NCI-H1436 (cell line): ENCODE data around the gene PRDM4.
A peak's percentile ranks its signal among the peaks of the same experiment; 100 is the strongest.

Experiments
- DNase-seq: peaks from one replicate; lab custom pipeline; 2025; lab: John Stamatoyannopoulos, UW

PRDM4 gene, protein sequence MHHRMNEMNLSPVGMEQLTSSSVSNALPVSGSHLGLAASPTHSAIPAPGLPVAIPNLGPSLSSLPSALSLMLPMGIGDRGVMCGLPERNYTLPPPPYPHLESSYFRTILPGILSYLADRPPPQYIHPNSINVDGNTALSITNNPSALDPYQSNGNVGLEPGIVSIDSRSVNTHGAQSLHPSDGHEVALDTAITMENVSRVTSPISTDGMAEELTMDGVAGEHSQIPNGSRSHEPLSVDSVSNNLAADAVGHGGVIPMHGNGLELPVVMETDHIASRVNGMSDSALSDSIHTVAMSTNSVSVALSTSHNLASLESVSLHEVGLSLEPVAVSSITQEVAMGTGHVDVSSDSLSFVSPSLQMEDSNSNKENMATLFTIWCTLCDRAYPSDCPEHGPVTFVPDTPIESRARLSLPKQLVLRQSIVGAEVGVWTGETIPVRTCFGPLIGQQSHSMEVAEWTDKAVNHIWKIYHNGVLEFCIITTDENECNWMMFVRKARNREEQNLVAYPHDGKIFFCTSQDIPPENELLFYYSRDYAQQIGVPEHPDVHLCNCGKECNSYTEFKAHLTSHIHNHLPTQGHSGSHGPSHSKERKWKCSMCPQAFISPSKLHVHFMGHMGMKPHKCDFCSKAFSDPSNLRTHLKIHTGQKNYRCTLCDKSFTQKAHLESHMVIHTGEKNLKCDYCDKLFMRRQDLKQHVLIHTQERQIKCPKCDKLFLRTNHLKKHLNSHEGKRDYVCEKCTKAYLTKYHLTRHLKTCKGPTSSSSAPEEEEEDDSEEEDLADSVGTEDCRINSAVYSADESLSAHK

DNA sequence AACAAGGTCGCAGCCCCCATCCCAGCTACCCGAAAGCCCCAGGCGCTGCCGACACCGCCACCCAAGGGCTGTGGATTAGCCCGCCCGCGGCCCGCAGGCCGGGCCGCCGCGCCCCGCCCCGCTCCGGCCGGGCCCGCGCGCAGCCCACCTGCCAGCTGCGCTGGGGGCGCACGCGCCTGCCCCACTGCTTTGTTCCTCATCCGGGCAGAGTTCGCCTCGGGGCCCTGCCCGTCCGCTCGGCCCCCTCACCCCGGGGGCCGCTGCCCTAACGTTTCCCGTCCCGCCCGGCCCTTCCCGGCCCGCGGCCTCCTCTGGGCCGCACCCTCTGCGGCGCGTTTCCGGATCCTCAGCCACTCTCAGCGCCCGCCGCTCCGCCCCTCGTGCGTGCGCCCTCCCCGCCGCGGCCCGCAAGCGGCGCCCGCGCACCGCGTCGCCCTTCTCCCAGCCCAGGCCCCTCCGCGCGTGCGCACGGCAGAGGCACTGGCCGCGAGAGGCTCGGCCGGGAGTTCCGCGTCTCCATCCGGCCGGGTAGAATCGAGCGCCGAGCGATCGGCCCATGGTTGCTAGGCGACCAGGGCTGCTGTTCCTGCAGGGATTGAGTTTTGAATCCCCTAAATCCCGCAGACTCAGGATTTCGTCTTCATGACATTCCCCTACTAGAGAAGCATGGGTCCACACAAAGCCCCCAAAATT lies at the start of gene PRDM4:
TSS of gene PRDM4 (minus strand) at position 329 of the 693 bp plus-strand sequence. CDS start 622 bp downstream, outside the sequence.
- DNase-seq: peak; percentile 88

DNA sequence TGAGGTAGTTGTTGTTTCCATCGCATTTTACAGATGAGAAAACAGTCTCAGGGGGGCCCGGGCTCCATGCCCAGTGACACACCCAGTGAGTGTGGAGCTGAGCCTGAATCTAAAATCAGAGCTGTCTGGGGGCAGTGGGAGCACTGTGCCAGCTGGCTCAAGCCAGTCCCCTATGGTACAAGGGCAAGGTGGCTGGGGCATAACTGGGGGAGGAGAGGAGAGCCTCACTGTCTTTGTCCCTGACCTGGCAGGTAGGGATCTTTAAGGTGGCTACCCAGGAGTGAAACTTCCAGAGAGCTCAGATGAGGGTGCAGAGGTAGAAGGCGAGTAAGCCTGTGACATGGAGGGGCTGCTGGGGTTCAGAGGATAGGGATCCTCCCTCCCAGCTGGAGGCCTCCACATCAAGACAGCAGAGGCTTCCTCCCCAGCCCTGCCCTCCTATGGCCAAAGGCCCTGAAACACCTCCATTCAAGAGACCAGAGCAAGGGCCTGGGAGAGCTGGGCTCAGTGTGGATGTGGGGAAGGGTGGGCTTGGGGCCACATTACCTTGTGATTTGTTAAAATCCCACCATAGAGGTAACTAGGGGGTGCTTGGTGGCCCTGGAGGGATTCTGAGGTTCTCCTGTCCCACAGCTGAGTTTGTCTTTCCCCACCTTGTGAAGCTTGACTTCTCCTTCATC lies 46.7 kb upstream of the PRDM4 start:
- no peak for DNase-seq

DNA sequence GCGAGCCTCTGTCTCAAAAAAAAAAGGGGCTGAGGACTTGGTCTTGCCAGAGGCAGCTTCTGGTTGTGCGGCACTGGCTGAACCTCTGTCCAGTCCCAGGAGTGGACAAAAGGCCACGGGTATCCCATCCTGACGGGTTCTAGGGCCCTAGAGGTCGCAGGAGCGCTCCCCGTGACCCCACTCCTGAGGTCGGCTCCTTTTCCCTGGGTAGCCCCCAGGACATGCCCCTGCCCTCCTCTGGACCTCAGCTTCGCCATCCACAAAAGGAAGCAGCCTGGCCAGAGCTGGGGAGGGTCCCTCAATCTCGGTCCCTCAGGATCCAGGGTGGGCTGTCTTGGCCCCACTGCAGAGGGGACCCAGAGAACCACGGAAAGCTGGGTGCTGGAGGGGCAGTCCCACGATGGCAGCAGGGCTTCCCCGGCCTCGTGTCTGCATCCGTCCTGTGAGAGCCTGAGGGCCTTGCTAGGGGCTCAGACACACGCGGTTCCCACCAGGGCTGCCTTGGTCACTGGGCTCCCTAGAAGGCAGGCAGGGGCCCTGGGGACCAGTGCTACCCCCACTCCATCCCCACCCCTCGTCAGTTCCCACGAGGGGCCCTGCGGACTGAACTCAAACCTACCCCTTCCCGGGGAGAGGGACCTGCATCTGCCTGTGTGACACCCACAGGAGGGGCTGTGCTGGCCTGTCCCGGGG lies 44.7 kb upstream of the PRDM4 start:
- DNase-seq: no peak

DNA sequence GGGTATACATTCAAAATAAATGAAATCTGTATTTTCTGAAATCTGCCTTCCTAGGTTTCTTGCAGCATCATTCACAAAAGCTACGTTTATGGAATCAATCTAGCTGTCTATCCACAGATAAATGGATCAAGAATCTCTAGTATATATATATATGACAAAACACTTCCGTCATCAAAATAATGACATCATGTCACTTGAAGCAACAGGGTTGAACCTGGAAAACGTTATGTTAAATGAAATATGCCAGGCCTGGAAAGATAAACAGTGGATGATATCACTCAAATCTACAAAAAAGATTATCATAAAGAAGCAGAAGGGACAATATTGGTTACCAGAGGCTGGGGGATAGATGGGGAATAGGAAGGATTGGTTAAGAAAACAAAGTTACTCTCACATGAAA lies 42.2 kb upstream of the PRDM4 start:
- DNase-seq: no peak

DNA sequence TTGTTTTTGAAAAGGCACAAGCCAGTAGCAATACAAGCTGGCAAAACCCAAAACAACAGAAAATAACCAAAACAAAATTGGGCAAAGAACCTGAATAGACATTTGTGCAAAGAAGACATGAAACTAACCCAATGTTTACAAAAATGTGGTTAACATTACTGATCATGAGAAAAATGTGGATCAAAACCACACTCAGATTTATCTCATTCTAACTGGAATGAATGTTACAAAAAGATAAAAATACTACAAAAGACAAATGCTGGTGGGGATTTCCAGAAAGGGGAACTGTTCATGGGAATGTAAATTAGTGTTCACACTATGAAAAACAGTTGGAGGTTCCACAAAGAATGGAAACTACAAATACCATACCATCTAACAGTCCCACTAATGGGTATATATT lies 40.2 kb upstream of the PRDM4 start:
- DNase-seq: no peak

DNA sequence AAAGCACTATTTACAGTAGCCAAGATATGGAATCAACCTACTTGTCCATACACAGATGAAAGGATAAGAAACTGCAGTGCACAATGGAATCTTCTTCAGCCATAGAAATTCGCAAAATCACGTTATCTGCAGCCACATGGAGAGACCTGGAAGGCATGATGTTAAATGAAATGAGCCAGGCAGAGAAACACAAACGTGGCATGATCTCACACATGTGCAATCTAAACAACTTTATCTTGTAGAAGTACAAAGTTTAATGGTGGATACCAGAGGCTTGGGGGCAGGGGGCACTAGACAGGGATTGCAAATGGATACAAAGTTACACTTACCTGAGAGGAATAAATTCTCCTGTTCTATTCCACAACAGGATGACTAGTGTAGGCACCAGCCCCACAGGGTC lies 37.6 kb upstream of the PRDM4 start:
- DNase-seq: no peak

DNA sequence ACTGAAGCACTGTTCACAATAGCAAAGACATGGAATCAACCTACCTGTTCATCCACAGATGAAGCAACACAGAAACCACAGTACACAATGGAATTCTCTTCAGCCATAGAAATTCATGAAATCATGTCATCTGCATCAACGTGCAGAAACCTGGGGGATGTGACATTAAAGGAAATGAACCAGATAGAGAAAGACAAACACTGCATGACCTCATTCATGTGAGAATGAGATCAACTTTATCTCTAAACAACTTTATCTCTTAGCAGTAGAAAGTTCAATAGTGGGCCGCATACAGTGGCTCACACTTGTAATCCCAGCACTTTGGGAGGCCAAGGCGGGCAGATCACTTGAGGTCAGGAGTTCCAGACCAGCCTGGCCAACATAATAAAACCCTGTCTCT lies 33.5 kb upstream of the PRDM4 start:
- DNase-seq: no peak

DNA sequence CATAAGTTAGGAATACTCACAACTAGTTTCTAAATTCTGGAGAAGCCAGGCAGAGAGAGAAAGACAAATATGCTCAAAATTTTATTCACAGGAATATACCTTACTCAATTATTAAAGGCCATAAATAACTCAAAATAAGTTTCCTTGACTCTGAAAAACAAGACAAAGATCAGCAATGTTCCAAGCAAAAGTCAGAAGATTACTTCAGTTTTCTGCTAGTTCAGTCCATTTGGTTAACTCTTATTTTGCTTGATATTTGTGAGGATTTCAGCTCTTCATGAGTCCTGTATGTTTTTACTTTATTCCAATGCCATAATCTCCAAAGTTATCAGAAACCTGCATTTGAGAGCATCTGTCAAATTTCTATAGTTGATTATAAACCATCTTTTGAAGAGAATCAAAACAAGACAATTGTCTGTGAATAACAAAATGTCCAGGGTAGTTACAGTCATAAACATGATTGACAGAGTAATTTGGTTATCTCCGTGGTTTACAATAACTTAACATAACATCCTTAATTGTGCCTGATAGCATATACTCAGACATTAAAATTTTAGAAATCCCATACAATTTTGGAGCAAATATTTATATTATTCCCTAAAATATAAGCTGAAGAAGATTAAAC lies 30.6 kb upstream of the PRDM4 start:
- DNase-seq: no peak

DNA sequence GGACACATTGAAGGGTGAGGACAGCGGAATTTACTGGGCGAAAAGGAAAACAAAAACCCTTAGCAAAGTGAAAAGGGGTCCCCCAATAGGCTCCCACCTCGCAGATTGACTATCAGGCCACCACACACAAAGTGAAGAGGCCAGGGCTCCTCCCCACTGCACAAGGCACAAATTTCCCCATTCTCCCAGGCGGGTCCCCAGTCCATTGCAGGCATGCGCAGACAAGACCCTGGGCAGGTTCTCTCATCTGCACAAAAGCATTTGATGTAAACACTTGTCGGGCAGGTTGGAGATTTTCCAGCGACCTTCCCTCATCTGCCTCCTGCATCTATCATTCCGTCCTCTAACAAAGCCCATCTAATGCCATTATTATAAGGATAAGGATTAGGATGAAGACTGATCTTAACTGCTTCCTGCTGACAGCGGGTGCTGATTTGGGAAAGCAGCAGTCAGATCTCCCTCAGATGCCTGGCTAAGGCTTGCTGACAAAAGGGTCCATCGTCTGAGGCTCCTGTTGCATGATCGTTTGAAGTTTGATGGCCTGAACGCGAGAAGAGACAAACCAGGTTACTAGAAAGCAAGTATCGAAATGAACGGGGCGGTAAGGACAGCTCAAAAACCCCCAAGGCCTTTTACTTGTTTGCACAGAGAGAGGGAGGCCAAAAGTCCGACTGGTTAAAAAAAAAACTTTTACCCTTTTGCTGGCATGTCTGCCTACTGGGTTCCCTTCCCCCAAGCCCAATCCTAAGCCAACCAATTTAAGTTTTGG lies 27.9 kb upstream of the PRDM4 start:
- DNase-seq: no peak

DNA sequence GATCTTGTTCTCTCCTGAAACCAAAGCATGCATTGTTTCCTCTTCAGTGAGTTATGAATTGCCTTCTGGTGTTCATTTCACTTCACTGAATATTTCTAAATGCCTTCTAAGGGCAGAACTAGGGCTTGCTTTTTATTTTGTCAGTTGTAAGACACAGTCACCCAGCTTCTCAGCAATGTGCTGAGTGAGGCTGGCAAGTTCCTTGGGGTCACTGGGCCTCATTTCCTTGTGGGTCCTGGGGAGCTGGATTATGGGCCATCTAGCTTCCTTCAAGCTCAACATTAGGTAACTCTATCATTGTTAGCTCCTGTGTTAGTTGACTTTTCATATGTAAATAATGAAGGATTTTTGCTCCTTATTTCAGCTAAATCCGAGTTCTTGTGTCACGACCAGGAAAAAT lies 27.3 kb upstream of the PRDM4 start:
- no peak for DNase-seq

DNA sequence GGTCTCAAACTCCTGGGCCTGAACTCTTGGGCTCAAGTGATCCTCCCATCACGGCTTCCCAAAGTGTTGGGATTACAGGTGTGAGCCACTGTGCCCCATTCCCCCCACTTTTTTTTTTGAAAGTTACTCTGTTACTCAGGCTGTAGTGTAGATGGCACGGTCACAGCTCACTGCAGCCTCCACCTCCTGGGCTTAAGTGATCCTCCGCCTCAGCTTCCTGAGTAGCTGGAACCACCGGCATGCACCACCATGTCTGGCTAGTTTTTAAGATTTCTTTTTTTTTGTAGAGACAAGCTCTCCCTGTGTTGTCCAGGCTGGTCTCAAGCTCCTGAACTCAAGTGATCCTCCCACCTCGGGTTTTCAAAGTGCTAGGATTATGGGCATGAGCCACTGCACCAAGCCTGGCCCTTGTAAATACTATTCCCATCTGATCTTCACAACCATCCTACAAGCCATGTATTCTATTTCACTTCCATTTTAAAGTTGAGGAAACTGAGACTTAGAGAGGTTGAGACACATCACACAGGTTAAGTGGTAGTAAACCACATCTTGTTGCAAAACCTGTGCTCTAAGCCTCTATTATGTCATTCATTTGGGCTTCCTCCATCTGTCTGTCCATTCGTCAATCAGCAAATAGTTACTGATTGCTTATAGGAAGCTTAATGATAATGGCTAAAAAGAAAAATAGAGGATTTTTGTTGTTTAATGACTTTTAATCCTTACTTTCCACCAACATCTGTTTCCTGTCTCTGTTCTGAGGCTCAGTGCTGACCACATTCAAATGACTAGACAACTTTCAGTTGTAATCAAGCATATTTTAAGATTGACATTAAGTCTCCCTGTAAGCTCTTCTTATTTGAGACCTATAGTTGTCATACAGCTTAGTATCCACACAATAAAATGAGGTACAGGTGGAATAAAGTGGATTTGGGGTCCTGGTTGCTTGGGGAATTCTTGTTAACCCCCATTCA lies 22.8 kb upstream of the PRDM4 start:
- DNase-seq: no peak

DNA sequence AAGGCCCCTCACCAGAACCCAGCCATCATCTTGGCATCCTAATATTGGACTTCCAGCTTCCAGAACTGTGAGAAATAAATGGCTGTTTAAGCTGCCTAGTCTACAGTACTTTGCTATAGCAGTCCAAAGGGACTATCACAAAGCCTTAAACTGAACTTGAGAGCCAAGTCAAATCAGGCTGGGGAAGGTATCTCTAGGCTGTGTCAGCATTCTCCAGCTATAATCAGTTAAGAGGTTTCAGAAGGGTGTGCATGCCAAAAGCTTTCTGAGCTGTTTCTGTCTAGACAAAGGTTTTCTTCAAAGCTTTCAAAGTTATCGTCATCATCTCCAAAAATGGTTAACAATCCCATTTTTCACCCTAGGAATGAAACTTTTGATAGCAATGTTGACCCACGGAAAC lies 21.1 kb upstream of the PRDM4 start:
- DNase-seq: no peak

DNA sequence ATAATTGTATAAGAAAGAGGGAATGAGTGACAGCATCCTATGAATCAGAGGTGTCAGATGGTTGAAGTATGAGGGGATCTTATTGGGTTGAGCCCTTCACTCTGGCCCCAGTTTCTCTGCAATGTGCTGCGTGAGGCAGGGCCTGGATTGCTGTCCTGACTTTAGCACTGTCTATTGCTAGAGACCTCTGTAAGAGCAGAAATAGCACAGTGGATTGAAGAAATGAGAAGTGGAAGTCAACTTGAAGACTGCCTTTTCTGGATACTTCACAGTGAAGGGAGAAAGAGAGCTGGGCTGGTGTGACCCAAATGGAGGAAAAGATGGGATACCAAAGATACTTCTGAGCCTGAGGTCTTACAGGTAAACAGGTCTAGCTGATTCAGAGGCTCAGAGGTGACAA lies 19.4 kb upstream of the PRDM4 start:
- no peak for DNase-seq

DNA sequence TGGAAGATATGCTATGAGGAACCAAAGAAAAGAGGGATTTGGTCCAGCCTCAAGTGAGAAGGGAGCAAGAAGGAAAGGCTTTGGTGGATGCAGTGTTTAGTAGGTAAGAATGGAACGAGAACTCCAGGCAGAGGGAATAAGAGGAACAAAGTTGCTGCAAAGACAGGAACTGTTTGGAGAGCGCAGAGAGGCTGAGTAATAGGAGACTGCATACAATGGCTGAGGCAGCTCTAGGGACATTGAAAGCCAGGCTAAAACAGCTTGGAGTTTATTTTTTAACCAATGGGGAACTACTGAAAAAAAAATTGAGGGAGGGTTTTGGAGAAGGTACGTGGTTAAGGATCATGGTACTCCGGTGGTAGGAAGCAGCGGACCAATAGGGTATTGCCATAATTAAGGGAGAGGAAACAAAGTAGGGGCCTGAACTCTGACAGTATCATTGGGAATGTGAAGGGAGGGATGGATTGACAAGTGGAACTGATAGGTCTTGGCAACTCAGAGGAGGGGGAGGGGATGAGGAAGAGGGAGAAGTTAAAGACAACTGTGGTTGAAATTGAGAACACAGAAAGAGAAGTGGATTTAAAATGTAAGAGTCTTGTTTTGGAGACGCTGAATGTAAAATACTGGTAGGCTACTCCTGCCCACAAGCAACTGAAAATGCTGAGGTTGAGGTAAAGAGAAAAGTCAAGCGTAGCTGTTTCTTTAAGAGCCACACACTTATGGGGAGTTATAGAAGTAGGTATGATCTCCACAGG lies 18.3 kb upstream of the PRDM4 start:
- no peak for DNase-seq

DNA sequence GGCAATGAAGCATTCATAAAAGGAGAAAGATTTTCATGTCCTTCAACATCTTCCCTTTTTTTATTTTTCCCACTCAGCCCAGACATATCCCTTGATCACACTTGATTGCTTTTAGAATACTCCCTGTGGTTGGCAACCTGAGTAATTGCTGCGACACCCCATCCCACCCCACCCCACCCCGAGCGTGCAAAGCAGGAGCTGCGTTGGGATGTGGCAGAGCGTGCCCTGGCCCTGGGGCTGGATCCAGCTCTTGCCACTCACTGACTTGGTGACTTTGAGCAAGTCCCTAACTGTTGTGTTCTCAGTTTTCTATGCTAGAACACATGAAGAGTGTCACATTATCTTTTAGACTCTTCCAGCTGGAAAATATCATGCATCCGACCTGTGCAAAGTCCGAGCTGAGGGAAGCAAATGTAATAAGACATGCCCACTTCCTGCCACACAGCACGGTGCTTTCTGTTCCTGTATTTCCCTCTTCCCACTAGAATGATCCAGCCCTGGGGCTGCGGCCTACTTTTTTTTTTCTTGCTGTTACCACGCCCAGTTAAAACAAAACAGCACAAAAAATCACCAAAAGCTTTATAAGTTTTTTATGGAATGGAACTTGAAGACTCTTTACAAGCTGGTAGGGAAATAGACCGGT lies 17.6 kb upstream of the PRDM4 start:
- DNase-seq: no peak

DNA sequence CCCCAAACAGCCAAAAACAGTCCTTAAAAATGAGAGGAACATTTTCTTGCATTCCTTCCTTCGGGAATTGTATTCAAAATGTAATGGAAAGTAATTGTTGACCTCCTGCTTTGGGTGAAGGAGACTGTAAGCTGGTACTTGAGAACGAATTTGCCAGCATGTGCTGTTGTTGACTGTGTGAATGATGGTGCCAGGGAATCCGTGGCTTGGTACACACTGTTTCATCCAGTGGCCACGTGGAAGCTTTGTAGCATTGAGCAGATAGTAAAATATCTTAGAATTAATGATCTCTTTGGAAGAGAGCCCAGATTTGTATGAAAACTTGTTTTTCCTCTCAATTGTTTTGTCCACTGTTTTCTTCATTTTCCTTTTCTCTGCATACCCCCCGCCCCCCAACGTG lies 15.2 kb upstream of the PRDM4 start:
- DNase-seq: no peak

DNA sequence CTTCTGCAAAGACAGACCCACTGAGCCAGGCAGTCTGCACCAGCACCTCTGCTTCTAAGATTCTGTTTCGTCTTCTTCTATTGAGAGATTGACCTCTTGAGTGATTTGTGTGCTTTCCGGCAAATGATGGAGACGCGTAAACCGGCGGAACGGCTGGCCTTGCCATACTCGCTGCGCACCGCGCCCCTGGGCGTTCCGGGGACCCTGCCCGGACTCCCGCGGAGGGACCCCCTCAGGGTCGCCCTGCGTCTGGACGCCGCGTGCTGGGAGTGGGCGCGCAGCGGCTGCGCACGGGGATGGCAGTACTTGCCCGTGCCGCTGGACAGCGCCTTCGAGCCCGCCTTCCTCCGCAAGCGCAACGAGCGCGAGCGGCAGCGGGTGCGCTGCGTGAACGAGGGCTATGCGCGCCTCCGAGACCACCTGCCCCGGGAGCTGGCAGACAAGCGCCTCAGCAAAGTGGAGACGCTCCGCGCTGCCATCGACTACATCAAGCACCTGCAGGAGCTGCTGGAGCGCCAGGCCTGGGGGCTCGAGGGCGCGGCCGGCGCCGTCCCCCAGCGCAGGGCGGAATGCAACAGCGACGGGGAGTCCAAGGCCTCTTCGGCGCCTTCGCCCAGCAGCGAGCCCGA lies 14.3 kb upstream of the PRDM4 start:
- DNase-seq: no peak
